Pancreas (tissue), 10 donors: ENCODE measurements around the gene MRPL27. TPM values are rescaled to one million over a fixed set of nuclear protein-coding genes. Genes with fewer than 3 reads are reported as not detected.
A peak's percentile ranks its signal among the peaks of the same experiment; 100 is the strongest.

ENCODE experiments used
- ATAC-seq, 4 donors: fragments of 200-7000 bp; cut with Tn5 transposase; one replicate each; pipeline versions ENCODE4 v1.8.0 to v1.9.1; 2020; ENCODE audit warnings: mild to moderate bottlenecking in 4 of 4, moderate library complexity in 4 of 4
- DNase-seq, 6 donors: peaks; one replicate each; pipeline ENCODE4 v3.0.0-alpha.2; 2020
- FAIRE-seq: peaks from 2 replicates; lab custom pipeline; 2012; peaks lifted over from hg19 to GRCh38; lab: Jason Lieb, UNC
- H3K27ac ChIP-seq, 4 donors: fragments of 200-600 bp; sonication (generic); 1 replicate in 3 of 4; 2 replicates in 1 of 4; pipeline versions ENCODE4 v1.5.0 to v1.8.0; 2020
- H3K27me3 ChIP-seq, 4 donors: fragments of 200-600 bp; one replicate each; pipeline ENCODE4 v1.8.0; 2021
- H3K36me3 ChIP-seq, 3 donors: fragments of 200-600 bp; sonication (generic) in 1 of 3; one replicate each; pipeline versions ENCODE4 v1.5.0 to v1.8.0; 2020 to 2021
- H3K4me1 ChIP-seq, 3 donors: fragments of 200-600 bp; one replicate each; pipeline ENCODE4 v1.8.0; 2021
- H3K4me3 ChIP-seq, 4 donors: fragments of 200-600 bp; sonication (generic) in 2 of 4; one replicate each; pipeline versions ENCODE4 v1.5.0 to v1.8.0; 2020 to 2021
- H3K9me3 ChIP-seq, 4 donors: fragments of 200-600 bp; one replicate each; pipeline ENCODE4 v1.8.0; 2021
- CTCF ChIP-seq, 4 donors: fragments of 200-600 bp; sonication (generic) in 3 of 4; IDR thresholded peaks; one replicate each; pipeline versions ENCODE4 v1.5.0 to v1.8.0; 2021; ENCODE audit warnings: antibody characterized with exemption in 4 of 4
- WGBS, 2 donors: extraction: QIAGEN DNeasy Blood & Tissue Kit; methylation state at CpG; one replicate each; pipeline ENCODE4 v1.1.7; 2013; 5-methylcytosine and 5-hydroxymethylcytosine counted together
- intact Hi-C, 3 donors: fragments of 100-400 bp; cut with DNase I; formaldehyde crosslinking; loops; one replicate each; pipeline versions ENCODE4 v1.11.1 to v1.14.2; 2022
- polyA plus RNA-seq, 2 donors: library from polyadenylated mRNA; stranded (reverse); fragments of 200-250 nt; gene quantifications; one replicate each; pipeline ENCODE4 v1.2.3, GENCODE V29; 2013
- total RNA-seq, 6 donors: library from RNA; stranded (reverse); fragmentation: NEBNext Ultra II Directional in 4 of 6; extraction: Animal tissue kit (Norgen Biotek cat#: 25700) in 4 of 6; gene quantifications; one replicate each; pipeline versions ENCODE4 v1.2.1 to v1.2.4, GENCODE V29; 2021 to 2023
- donor health status: healthy with polysubstance abuse.
- donor health status: DM: no; HTN: no; CAD: no; lungs with moderate emphysema.
- donor health status: DM: no; HTN: no; CAD: no.
- donor health status: control.
- donor health status: control.
- donor health status: Bipolar disorder and iron deficiency.
- donor health status: DM: yes; HTN: yes; CAD: no.
- donor health status: DM: no; HTN: no; CAD: no.
- donor health status: DM: no; HTN: no; CAD: no.
- donor health status: DM: yes; HTN: yes; CAD: no.

The MRPL27 gene
- total and polyA plus RNA-seq, 8 donors: 19.6 to 89.0 (median 27.2) TPM

- TF ChIP-seq CTCF (IDR thresholded peaks at IDR 0.05): no peak
- peaks cover 0 to 7% (median 0%) of the 10 kb centered on the region in 3 donors for H3K4me1 ChIP-seq
- no peak overlapping the region for H3K27ac ChIP-seq
These were observed 13.8 kb downstream of the MRPL27 start for GRCh38 chr17:50359005-50359699.

GRCh38 chr17:50358177-50358576 is 14.8 kb downstream of the MRPL27 start:
- H3K27me3 ChIP-seq: no peaks in the 10 kb centered on the region
- no peak for ATAC-seq
- no peak overlapping the region for H3K27ac ChIP-seq
- FAIRE-seq: no peak
- DNase-seq: no peak
- no peak overlapping the region for H3K4me3 ChIP-seq
- 92 to 94% methylated on average over 17 of the region's 17 CpGs for WGBS, 2 donors
- TF ChIP-seq CTCF (IDR thresholded peaks at IDR 0.05): no peak
- peaks cover 0 to 7% (median 0%) of the 10 kb centered on the region in 3 donors for H3K4me1 ChIP-seq
- peaks cover 0 to 39% (median 10%) of the 10 kb centered on the region in 3 donors for H3K36me3 ChIP-seq
- no peaks in the 10 kb centered on the region for H3K9me3 ChIP-seq
- intact Hi-C loops: loop anchor here in 1 of 3 donors (10.0 kb wide), 1 partner anchor 267 kb away; no protein-coding TSS in a partner anchor

More at GRCh38 chr17:50359005-50359699, 13.8 kb downstream of the MRPL27 start:
- intact Hi-C loops: loop anchor here in 1 of 3 donors (10.0 kb wide), 1 partner anchor 266 kb away; no protein-coding TSS in a partner anchor
- Histone ChIP-seq H3K9me3 (no peaks in the 10 kb centered on the region), H3K36me3 (peaks cover 0 to 33% (median 10%) of the 10 kb centered on the region in 3 donors), H3K27me3 (no peaks in the 10 kb centered on the region), H3K4me3 (no peak overlapping the region)
- ATAC-seq (peak in 1 of 4 donors; percentile 6), DNase-seq (no peak), FAIRE-seq (no peak)
- WGBS, 2 donors: 54 to 66% methylated on average over 5 of the region's 5 CpGs

GRCh38 chr17:50356892-50357510 is 16.0 kb downstream of the MRPL27 start:
- no peak overlapping the region for H3K27ac ChIP-seq
- intact Hi-C loops: loop anchor here in 1 of 3 donors (10.0 kb wide), 1 partner anchor 268 kb away; no protein-coding TSS in a partner anchor
- peaks cover 0 to 39% (median 10%) of the 10 kb centered on the region in 3 donors for H3K36me3 ChIP-seq
- no peak for FAIRE-seq
- TF ChIP-seq CTCF (IDR thresholded peaks at IDR 0.05): no peak
- 94 to 95% methylated on average over 12 of the region's 12 CpGs for WGBS, 2 donors
- ATAC-seq: no peak
- no peaks in the 10 kb centered on the region for H3K27me3 ChIP-seq
- H3K4me3 ChIP-seq: no peak overlapping the region
- DNase-seq: peak in 1 of 6 donors; percentile 8
- no peaks in the 10 kb centered on the region for H3K9me3 ChIP-seq
- H3K4me1 ChIP-seq: no peaks in the 10 kb centered on the region

- FAIRE-seq (no peak), ATAC-seq (no peak), DNase-seq (peak in 2 of 6 donors; percentile 9 to 59)
- no peaks in the 10 kb centered on the region for H3K9me3 ChIP-seq
- no peak overlapping the region for H3K27ac ChIP-seq
- no peaks in the 10 kb centered on the region for H3K27me3 ChIP-seq
- peaks cover 0 to 39% (median 10%) of the 10 kb centered on the region in 3 donors for H3K36me3 ChIP-seq
- H3K4me1 ChIP-seq: no peaks in the 10 kb centered on the region
- no peak for TF ChIP-seq CTCF (IDR thresholded peaks at IDR 0.05)
- intact Hi-C loops: loop anchor here in 1 of 3 donors (10.0 kb wide), 1 partner anchor 268 kb away; no protein-coding TSS in a partner anchor
- no peak overlapping the region for H3K4me3 ChIP-seq
- WGBS, 2 donors: 91 to 95% methylated on average over 12 of the region's 12 CpGs
These were observed 16.6 kb downstream of the MRPL27 start for GRCh38 chr17:50356418-50356817.
